ENCODE results near the gene PTCRA.

PTCRA gene

DNA sequence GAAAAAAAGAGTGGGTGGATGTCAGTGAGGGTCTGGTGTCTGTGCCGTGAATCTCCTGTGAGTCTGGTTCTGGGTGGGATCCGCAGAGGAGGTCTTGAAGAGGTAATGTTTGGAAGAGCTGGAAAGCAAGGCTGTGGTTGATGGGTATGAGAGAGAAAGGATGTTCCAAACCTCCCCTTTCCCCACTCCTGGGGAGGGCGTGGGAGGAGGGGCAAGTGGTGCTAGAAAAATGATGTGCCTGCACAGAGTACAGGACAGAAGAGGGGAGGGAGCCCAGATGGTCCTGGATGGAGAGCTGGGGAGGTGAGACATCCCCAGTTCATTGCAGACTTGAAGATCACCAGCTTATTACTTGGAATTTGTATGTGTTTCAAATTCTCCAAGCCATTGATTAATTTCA, 16.6 kb downstream of the PTCRA start:
- H3K27ac ChIP-seq: no peak overlapping the region
- TF ChIP-seq, protein P1, sequence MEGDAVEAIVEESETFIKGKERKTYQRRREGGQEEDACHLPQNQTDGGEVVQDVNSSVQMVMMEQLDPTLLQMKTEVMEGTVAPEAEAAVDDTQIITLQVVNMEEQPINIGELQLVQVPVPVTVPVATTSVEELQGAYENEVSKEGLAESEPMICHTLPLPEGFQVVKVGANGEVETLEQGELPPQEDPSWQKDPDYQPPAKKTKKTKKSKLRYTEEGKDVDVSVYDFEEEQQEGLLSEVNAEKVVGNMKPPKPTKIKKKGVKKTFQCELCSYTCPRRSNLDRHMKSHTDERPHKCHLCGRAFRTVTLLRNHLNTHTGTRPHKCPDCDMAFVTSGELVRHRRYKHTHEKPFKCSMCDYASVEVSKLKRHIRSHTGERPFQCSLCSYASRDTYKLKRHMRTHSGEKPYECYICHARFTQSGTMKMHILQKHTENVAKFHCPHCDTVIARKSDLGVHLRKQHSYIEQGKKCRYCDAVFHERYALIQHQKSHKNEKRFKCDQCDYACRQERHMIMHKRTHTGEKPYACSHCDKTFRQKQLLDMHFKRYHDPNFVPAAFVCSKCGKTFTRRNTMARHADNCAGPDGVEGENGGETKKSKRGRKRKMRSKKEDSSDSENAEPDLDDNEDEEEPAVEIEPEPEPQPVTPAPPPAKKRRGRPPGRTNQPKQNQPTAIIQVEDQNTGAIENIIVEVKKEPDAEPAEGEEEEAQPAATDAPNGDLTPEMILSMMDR (conservative IDR thresholded peaks at IDR 0.05): no peak
- no peak for TF ChIP-seq ZFX (IDR thresholded peaks at IDR 0.05)

DNA sequence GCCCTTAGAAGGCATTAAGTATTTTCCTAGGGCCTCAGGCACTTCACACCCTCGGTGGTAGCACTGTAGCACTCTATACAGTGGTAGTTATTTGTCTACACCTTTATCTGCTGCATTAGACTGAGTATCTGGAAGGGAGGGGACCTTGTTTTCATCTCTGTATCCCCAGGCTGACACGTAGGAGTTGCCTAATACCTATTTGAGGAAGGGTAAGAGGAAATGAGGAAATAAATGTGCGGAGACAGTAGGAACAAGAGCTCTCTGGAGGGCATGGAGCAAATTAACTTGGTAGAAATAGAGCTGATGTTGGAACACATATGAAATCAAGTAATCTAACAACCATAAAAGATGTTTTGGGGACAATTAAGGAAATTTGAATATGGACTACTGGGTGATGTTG, 17.4 kb downstream of the PTCRA start:
- TF ChIP-seq, protein P1 (conservative IDR thresholded peaks at IDR 0.05): no peak
- TF ChIP-seq ZFX (IDR thresholded peaks at IDR 0.05): no peak
- H3K27ac ChIP-seq: no peak overlapping the region

DNA sequence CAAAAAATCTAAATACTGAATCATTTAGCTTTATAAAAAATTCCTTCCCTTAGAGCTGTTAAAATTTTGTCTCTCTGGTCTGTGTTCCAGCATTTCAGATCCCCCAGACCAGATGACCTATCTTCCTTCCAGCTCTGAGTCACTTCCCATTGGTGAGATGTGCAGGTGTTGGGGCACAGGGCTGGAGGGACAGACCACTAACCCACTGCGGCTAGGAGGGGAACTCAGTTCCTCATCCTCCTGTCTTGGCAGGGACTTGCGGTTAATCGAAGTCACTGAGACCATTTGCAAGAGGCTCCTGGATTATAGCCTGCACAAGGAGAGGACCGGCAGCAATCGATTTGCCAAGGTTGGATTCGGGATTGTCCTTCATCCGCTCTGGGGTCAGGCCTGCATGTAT, 19.5 kb downstream of the PTCRA start:
- H3K27ac ChIP-seq: no peak overlapping the region

DNA sequence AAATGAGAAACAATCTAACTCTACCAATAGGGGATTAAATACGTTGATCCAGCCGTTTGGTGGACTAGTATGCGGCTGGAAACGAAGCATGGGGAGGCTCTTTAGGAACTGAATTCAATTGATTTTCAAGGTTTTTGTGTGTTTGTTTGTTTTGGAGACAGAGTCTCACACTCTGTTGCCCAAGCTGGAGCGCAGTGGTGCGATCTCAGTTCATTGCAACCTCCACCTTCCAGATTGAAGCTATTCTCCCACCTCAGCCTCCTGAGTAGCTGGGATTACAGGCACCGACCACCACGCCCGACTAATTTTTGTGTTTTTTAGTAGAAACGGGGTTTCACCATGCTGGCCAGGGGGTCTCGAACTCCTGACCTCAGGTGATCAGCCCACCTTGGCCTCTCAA, 20.5 kb downstream of the PTCRA start:
- no peak overlapping the region for H3K27ac ChIP-seq
- TF ChIP-seq, protein P1 (conservative IDR thresholded peaks at IDR 0.05): no peak
- TF ChIP-seq ZFX (IDR thresholded peaks at IDR 0.05): no peak

More for the DNA sequence above, 19.5 kb downstream of the PTCRA start:
- no peak for TF ChIP-seq ZFX (IDR thresholded peaks at IDR 0.05)
- TF ChIP-seq, protein P1 (conservative IDR thresholded peaks at IDR 0.05): no peak

DNA sequence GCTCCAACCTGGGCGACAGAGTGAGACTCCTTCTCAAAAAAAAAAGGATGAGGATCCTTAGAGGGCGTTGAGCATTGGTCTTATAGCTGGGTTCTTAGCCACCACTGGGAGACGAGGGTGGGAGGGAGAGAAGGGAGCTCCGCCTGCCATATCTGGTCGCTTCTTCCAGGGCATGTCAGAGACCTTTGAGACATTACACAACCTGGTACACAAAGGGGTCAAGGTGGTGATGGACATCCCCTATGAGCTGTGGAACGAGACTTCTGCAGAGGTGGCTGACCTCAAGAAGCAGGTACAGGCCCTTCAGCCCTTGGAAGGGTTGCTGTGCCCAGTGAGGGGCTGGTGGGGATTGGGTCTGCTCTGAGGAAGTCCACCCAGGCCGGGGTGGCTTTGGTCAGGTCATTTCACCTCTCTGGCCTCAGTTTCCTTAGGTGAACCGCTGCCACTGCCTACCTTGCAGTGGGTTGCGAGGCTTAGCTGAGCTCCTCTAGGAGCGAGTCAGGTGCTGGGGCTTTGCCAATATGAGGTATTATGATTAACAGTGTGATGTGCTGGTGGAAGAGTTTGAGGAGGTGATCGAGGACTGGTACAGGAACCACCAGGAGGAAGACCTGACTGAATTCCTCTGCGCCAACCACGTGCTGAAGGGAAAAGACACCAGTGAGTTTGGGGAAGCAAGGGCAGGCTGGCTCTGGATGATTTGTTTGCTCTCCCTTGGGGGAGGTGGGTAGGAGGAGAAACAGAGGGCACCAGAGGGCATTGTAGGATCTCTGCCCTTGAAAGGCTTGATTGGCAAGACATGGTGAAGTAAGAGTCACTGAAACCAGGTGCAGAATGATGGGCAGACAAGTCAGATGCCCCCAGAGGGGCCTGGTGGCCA, 21.9 kb downstream of the PTCRA start:
- peak overlapping the region; percentile 51; the same call in 1 of the 2 replicates for H3K27ac ChIP-seq
- TF ChIP-seq, protein P1 (conservative IDR thresholded peaks at IDR 0.05): no peak
- TF ChIP-seq ZFX (IDR thresholded peaks at IDR 0.05): no peak

DNA sequence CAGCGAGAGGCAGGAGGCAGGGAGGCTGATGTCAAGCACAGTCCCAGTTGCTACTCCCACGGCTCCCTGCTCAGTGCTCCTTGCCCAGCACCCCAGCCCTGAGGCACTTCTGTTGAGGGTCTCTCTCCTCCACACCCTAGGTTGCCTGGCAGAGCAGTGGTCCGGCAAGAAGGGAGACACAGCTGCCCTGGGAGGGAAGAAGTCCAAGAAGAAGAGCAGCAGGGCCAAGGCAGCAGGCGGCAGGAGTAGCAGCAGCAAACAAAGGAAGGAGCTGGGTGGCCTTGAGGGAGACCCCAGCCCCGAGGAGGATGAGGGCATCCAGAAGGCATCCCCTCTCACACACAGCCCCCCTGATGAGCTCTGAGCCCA, 22.6 kb downstream of the PTCRA start:
- peak overlapping the region; percentile 51 for H3K27ac ChIP-seq
- TF ChIP-seq, protein P1 (conservative IDR thresholded peaks at IDR 0.05): no peak
- TF ChIP-seq ZFX (IDR thresholded peaks at IDR 0.05): no peak

DNA sequence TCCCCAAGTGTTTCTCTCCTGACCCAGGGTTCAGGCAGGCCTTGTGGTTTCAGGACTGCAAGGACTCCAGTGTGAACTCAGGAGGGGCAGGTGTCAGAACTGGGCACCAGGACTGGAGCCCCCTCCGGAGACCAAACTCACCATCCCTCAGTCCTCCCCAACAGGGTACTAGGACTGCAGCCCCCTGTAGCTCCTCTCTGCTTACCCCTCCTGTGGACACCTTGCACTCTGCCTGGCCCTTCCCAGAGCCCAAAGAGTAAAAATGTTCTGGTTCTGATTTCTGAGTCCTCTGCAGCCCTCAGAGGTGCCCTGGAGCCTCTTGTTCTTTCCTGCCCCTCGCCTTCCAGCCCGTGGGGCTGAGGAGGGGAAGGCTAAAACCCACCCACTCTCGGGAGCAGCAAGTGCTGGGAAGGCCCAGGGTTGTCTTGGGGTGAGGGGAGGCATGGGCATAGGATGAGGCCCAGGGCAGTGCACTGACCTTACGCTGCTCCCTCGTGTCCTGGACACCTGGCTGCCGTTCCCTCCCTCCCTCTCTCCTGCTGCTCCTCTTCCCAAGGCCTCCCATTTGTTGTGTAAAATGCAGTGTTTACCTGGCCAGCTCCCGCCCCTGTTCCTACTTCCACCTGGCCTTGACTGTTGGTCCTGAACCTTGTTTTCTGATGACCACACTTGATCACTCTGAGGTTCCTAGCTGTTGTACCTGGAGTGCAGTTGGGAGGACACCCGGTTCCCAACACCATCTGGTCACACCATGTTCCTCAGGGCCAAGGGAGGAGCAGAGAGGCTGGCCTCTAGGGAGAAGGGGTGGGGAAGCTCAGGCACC, 23.3 kb downstream of the PTCRA start:
- peak overlapping the region; percentile 51 for H3K27ac ChIP-seq
- TF ChIP-seq, protein P1 (conservative IDR thresholded peaks at IDR 0.05): no peak
- no peak for TF ChIP-seq ZFX (IDR thresholded peaks at IDR 0.05)

Data from C4-2B (cell line).